Stomach smooth muscle (tissue), 2 donors: ENCODE measurements around the gene ZNF180.

ENCODE experiments used
- H3K27ac ChIP-seq: one replicate; pipeline ENCODE4 v1.7.0; 2013; ENCODE audit warnings: mild to moderate bottlenecking, low read length, inconsistent platforms
- H3K27me3 ChIP-seq, 2 donors: one replicate each; pipeline ENCODE4 v1.7.0; 2013; ENCODE audit warnings: low read length in 2 of 2; ENCODE audit not compliant: insufficient read depth in 2 of 2, control insufficient read depth in 1 of 2
- H3K36me3 ChIP-seq, 2 donors: one replicate each; pipeline ENCODE4 v1.7.0; 2013; ENCODE audit warnings: low read length in 2 of 2; ENCODE audit not compliant: control insufficient read depth in 2 of 2, insufficient read depth in 2 of 2
- H3K4me1 ChIP-seq: one replicate; pipeline ENCODE4 v1.7.0; 2013; ENCODE audit warnings: low read length; ENCODE audit not compliant: control insufficient read depth, insufficient read depth
- H3K4me3 ChIP-seq, 2 donors: one replicate each; pipeline ENCODE4 v1.7.0; 2013; ENCODE audit warnings: low read length in 2 of 2
- H3K9ac ChIP-seq, 2 donors: one replicate each; pipeline ENCODE4 v1.7.0; 2013; ENCODE audit warnings: low read length in 2 of 2, mild to moderate bottlenecking in 1 of 2
- H3K9me3 ChIP-seq, 2 donors: one replicate each; pipeline ENCODE4 v1.7.0; 2013; ENCODE audit warnings: low read length in 2 of 2; ENCODE audit not compliant: control insufficient read depth in 2 of 2
- donor health status: healthy.
- donor health status: Pancreatic carcinoma.

The ZNF180 gene

GRCh38 chr19:44530777-44531176 lies 30.5 kb upstream of the ZNF180 start:
- Histone ChIP-seq H3K36me3 (no peaks in the 10 kb centered on the region), H3K9ac (no peak overlapping the region), H3K9me3 (no peaks in the 10 kb centered on the region), H3K4me1 (no peaks in the 10 kb centered on the region), H3K4me3 (no peak overlapping the region), H3K27ac (no peak overlapping the region), H3K27me3 (no peaks in the 10 kb centered on the region)

GRCh38 chr19:44529536-44529935 lies 29.2 kb upstream of the ZNF180 start, which contains the start of gene CEACAM20:
Gene CEACAM20 (minus strand): TSS chr19:44529675. CDS start chr19:44529509, 166 bp downstream.
- Histone ChIP-seq H3K9ac (no peak within 1 kb of the TSS), H3K27ac (no peak within 1 kb of the TSS), H3K27me3 (no peaks in the 10 kb centered on the region), H3K4me1 (no peaks in the 10 kb centered on the region), H3K4me3 (no peak within 1 kb of the TSS), H3K36me3 (no peaks in the 10 kb centered on the region), H3K9me3 (no peaks in the 10 kb centered on the region)

- H3K27ac ChIP-seq, result no peak overlapping the region
- no peaks in the 10 kb centered on the region for H3K4me1 ChIP-seq
- no peaks in the 10 kb centered on the region for H3K36me3 ChIP-seq
- no peak overlapping the region for H3K9ac ChIP-seq
- no peak overlapping the region for H3K4me3 ChIP-seq
- no peaks in the 10 kb centered on the region for H3K9me3 ChIP-seq
- no peaks in the 10 kb centered on the region for H3K27me3 ChIP-seq
These were observed 27.2 kb upstream of the ZNF180 start for GRCh38 chr19:44527554-44527953.

- H3K4me3 ChIP-seq, result no peak overlapping the region
- no peak overlapping the region for H3K27ac ChIP-seq
- no peaks in the 10 kb centered on the region for H3K4me1 ChIP-seq
- H3K9ac ChIP-seq, result no peak overlapping the region
- no peaks in the 10 kb centered on the region for H3K36me3 ChIP-seq
- no peaks in the 10 kb centered on the region for H3K27me3 ChIP-seq
- no peaks in the 10 kb centered on the region for H3K9me3 ChIP-seq
These were observed 25.6 kb upstream of the ZNF180 start for GRCh38 chr19:44525721-44526430.

GRCh38 chr19:44521370-44521769 lies 21.0 kb upstream of the ZNF180 start:
- Histone ChIP-seq H3K27ac (no peak overlapping the region), H3K36me3 (no peaks in the 10 kb centered on the region), H3K27me3 (peaks cover 0 to 7% of the 10 kb centered on the region in 2 donors), H3K9ac (no peak overlapping the region), H3K4me1 (no peaks in the 10 kb centered on the region), H3K4me3 (no peak overlapping the region), H3K9me3 (no peaks in the 10 kb centered on the region)

- no peaks in the 10 kb centered on the region for H3K9me3 ChIP-seq
These were observed 16.8 kb upstream of the ZNF180 start for GRCh38 chr19:44517146-44517545.

GRCh38 chr19:44515907-44516306 lies 15.6 kb upstream of the ZNF180 start:
- Histone ChIP-seq H3K4me1 (no peaks in the 10 kb centered on the region), H3K27ac (no peak overlapping the region), H3K9ac (no peak overlapping the region), H3K36me3 (no peaks in the 10 kb centered on the region), H3K9me3 (no peaks in the 10 kb centered on the region), H3K27me3 (peaks cover 0 to 14% of the 10 kb centered on the region in 2 donors), H3K4me3 (no peak overlapping the region)

More at GRCh38 chr19:44517146-44517545, 16.8 kb upstream of the ZNF180 start:
- Histone ChIP-seq H3K27me3 (peaks cover 0 to 14% of the 10 kb centered on the region in 2 donors), H3K4me1 (no peaks in the 10 kb centered on the region), H3K27ac (no peak overlapping the region), H3K36me3 (no peaks in the 10 kb centered on the region), H3K4me3 (no peak overlapping the region), H3K9ac (no peak overlapping the region)

- H3K9ac ChIP-seq, result no peak overlapping the region
- peaks cover 0 to 11% of the 10 kb centered on the region in 2 donors for H3K27me3 ChIP-seq
- H3K36me3 ChIP-seq, result no peaks in the 10 kb centered on the region
- H3K9me3 ChIP-seq, result no peaks in the 10 kb centered on the region
- no peak overlapping the region for H3K27ac ChIP-seq
- no peaks in the 10 kb centered on the region for H3K4me1 ChIP-seq
- no peak overlapping the region for H3K4me3 ChIP-seq
These were observed 14.7 kb upstream of the ZNF180 start for GRCh38 chr19:44515031-44515430.

GRCh38 chr19:44512326-44513298 lies 12.3 kb upstream of the ZNF180 start:
- Histone ChIP-seq H3K4me3 (no peak overlapping the region), H3K27ac (no peak overlapping the region), H3K36me3 (no peaks in the 10 kb centered on the region), H3K9ac (no peak overlapping the region), H3K9me3 (no peaks in the 10 kb centered on the region), H3K4me1 (no peaks in the 10 kb centered on the region), H3K27me3 (peaks cover 0 to 11% of the 10 kb centered on the region in 2 donors)

- Histone ChIP-seq H3K9me3 (peaks cover 0 to 13% of the 10 kb centered on the region in 2 donors), H3K4me1 (no peaks in the 10 kb centered on the region), H3K4me3 (no peak overlapping the region)
These were observed 9.2 kb upstream of the ZNF180 start for GRCh38 chr19:44509478-44509877.

More at GRCh38 chr19:44509478-44509877, 9.2 kb upstream of the ZNF180 start:
- Histone ChIP-seq H3K9ac (no peak overlapping the region), H3K36me3 (no peaks in the 10 kb centered on the region), H3K27ac (no peak overlapping the region), H3K27me3 (peaks cover 0 to 13% of the 10 kb centered on the region in 2 donors)
